ENCODE results near the gene PIPOX.

PIPOX gene

DNA sequence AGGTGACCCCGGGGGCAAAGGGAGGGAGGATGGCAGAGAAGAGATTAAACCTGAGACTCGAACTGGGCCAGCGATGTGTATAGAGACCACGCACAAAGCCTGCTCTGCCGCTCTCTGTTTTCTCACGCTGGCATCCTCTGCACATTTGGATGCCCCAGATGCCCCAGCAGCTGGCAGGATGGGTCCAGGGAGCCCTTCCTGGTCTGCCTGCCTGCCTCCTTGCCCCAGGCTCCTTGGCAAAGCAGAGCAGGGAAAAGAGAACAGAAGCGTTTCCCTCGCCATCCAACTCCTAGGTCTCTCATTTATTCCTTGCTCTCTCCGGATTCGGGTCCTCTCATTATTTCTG lies 5.2 kb upstream of the PIPOX start:
- H3K27me3 ChIP-seq (ENCODE audit: control insufficient read depth in 1 of 2, insufficient read depth in 2 of 2, low read length in 2 of 2) = no peaks in the 10 kb centered on the region
- no peaks in the 10 kb centered on the region for H3K4me1 ChIP-seq (ENCODE audit: control insufficient read depth, insufficient read depth, low read length)
- peaks cover 5 to 11% of the 10 kb centered on the region in 2 donors for H3K9me3 ChIP-seq (ENCODE audit: control insufficient read depth in 2 of 2, low read length in 2 of 2)
- H3K27ac ChIP-seq (ENCODE audit: low read length) = no peak overlapping the region
- no peak overlapping the region for H3K9ac ChIP-seq (ENCODE audit: low read length in 2 of 2)
- H3K4me3 ChIP-seq (ENCODE audit: low read length in 2 of 2) = no peak overlapping the region
- H3K36me3 ChIP-seq (ENCODE audit: control insufficient read depth in 2 of 2, insufficient read depth in 2 of 2, low read length in 2 of 2) = no peaks in the 10 kb centered on the region

- Histone ChIP-seq H3K4me1 (ENCODE audit: control insufficient read depth, insufficient read depth, low read length) (no peaks in the 10 kb centered on the region), H3K9me3 (ENCODE audit: control insufficient read depth in 2 of 2, low read length in 2 of 2) (peaks cover 5 to 11% of the 10 kb centered on the region in 2 donors), H3K9ac (ENCODE audit: low read length in 2 of 2) (no peak overlapping the region), H3K36me3 (ENCODE audit: control insufficient read depth in 2 of 2, insufficient read depth in 2 of 2, low read length in 2 of 2) (no peaks in the 10 kb centered on the region), H3K27ac (ENCODE audit: low read length) (no peak overlapping the region), H3K4me3 (ENCODE audit: low read length in 2 of 2) (no peak overlapping the region), H3K27me3 (ENCODE audit: control insufficient read depth in 1 of 2, insufficient read depth in 2 of 2, low read length in 2 of 2) (no peaks in the 10 kb centered on the region)
Observed at GRCh38 chr17:29038085-29038795, 4.7 kb upstream of the PIPOX start.

GRCh38 chr17:29039764-29040598 lies 3.0 kb upstream of the PIPOX start:
- no peak overlapping the region for H3K4me3 ChIP-seq (ENCODE audit: low read length in 2 of 2)
- no peak overlapping the region for H3K9ac ChIP-seq (ENCODE audit: low read length in 2 of 2)
- H3K36me3 ChIP-seq (ENCODE audit: control insufficient read depth in 2 of 2, insufficient read depth in 2 of 2, low read length in 2 of 2) = no peaks in the 10 kb centered on the region
- H3K27me3 ChIP-seq (ENCODE audit: control insufficient read depth in 1 of 2, insufficient read depth in 2 of 2, low read length in 2 of 2) = no peaks in the 10 kb centered on the region
- no peak overlapping the region for H3K27ac ChIP-seq (ENCODE audit: low read length)
- no peaks in the 10 kb centered on the region for H3K4me1 ChIP-seq (ENCODE audit: control insufficient read depth, insufficient read depth, low read length)
- H3K9me3 ChIP-seq (ENCODE audit: control insufficient read depth in 2 of 2, low read length in 2 of 2) = peaks cover 1 to 3% of the 10 kb centered on the region in 2 donors

DNA sequence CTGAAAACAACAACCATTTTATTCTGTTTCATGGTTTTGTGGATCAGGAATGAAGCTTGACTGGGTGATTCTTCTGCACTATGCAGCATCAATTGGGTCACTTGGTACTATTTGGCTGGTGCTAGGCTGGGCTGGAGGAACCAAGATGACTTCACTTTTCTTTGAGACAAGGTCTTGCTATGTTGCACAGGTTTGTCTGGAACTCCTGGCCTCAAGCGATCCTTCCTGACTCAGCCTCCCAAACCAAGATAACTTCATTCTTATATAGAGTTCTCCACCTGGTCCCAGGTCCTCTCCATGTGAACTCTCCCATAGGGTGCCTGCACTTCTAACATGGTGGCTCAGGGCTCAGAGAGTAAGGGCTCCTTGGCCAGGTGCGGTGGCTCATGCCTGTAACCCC lies 1.9 kb upstream of the PIPOX start:
- no peaks in the 10 kb centered on the region for H3K27me3 ChIP-seq (ENCODE audit: control insufficient read depth in 1 of 2, insufficient read depth in 2 of 2, low read length in 2 of 2)
- H3K9ac ChIP-seq (ENCODE audit: low read length in 2 of 2) = no peak overlapping the region
- no peaks in the 10 kb centered on the region for H3K36me3 ChIP-seq (ENCODE audit: control insufficient read depth in 2 of 2, insufficient read depth in 2 of 2, low read length in 2 of 2)
- H3K4me1 ChIP-seq (ENCODE audit: control insufficient read depth, insufficient read depth, low read length) = no peaks in the 10 kb centered on the region
- no peak overlapping the region for H3K4me3 ChIP-seq (ENCODE audit: low read length in 2 of 2)
- H3K9me3 ChIP-seq (ENCODE audit: control insufficient read depth in 2 of 2, low read length in 2 of 2) = no peaks in the 10 kb centered on the region
- H3K27ac ChIP-seq (ENCODE audit: low read length) = no peak overlapping the region

DNA sequence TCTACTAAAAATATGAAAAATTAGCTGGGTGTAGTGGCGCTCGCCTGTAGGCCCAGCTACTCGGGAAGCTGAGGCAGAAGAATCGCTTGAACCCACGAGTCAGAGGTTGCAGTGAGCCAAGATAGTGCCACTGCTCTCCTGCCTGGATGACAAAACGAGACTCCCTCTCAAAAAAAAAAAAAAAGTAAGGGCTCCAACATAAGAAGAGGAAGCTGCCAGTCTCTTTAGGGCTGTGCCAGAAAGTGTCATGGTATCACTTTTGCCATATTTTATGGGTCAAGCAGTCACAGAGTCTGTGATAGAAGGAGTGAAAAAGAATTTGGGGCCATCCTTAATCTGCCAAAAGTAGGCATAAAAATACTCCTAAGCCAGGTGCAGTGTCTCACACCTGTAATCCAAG lies 1.4 kb upstream of the PIPOX start:
- H3K4me3 ChIP-seq (ENCODE audit: low read length in 2 of 2) = no peak overlapping the region
- no peaks in the 10 kb centered on the region for H3K36me3 ChIP-seq (ENCODE audit: control insufficient read depth in 2 of 2, insufficient read depth in 2 of 2, low read length in 2 of 2)
- no peaks in the 10 kb centered on the region for H3K4me1 ChIP-seq (ENCODE audit: control insufficient read depth, insufficient read depth, low read length)
- no peaks in the 10 kb centered on the region for H3K9me3 ChIP-seq (ENCODE audit: control insufficient read depth in 2 of 2, low read length in 2 of 2)
- H3K27ac ChIP-seq (ENCODE audit: low read length) = no peak overlapping the region
- no peaks in the 10 kb centered on the region for H3K27me3 ChIP-seq (ENCODE audit: control insufficient read depth in 1 of 2, insufficient read depth in 2 of 2, low read length in 2 of 2)
- H3K9ac ChIP-seq (ENCODE audit: low read length in 2 of 2) = no peak overlapping the region

GRCh38 chr17:29042026-29042678 lies 789 bp upstream of the PIPOX start:
- Histone ChIP-seq H3K9me3 (ENCODE audit: control insufficient read depth in 2 of 2, low read length in 2 of 2) (no peaks in the 10 kb centered on the region), H3K4me3 (ENCODE audit: low read length in 2 of 2) (no peak overlapping the region), H3K27me3 (ENCODE audit: control insufficient read depth in 1 of 2, insufficient read depth in 2 of 2, low read length in 2 of 2) (no peaks in the 10 kb centered on the region), H3K9ac (ENCODE audit: low read length in 2 of 2) (no peak overlapping the region), H3K4me1 (ENCODE audit: control insufficient read depth, insufficient read depth, low read length) (no peaks in the 10 kb centered on the region), H3K36me3 (ENCODE audit: control insufficient read depth in 2 of 2, insufficient read depth in 2 of 2, low read length in 2 of 2) (no peaks in the 10 kb centered on the region), H3K27ac (ENCODE audit: low read length) (no peak overlapping the region)

DNA sequence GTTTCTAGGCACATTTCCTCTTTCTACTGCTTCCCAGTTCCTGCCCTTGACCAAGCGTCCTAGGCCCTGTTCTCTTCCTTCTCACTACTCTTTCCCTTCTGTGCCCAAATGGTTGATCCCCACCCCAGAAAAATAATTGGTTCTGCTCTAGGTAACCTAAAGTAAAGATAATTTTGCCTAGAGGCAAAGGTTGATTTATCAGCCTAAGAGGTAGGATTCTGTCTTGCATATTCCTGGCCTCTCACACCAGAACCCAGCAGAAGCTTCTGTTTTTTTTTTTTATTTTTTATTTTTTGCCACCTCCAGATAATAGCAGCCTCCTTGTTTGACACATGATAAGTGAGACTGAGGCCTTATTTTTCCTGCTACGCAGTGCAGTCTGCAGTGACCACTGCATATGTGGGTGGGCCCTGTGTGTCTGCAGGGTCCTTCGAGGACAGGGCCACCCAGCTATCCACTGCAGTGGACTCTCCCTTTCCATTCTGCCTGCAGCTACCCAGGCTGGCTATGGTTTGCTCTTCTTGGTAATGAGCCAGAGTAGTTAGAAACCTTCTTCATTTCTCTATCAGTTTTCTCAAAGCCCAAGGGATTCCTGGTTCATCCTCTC lies 701 bp downstream of the PIPOX start:
- Histone ChIP-seq H3K9me3 (ENCODE audit: control insufficient read depth in 2 of 2, low read length in 2 of 2) (no peaks in the 10 kb centered on the region), H3K27me3 (ENCODE audit: control insufficient read depth in 1 of 2, insufficient read depth in 2 of 2, low read length in 2 of 2) (no peaks in the 10 kb centered on the region), H3K36me3 (ENCODE audit: control insufficient read depth in 2 of 2, insufficient read depth in 2 of 2, low read length in 2 of 2) (no peaks in the 10 kb centered on the region), H3K27ac (ENCODE audit: low read length) (no peak overlapping the region), H3K9ac (ENCODE audit: low read length in 2 of 2) (no peak overlapping the region), H3K4me1 (ENCODE audit: control insufficient read depth, insufficient read depth, low read length) (no peaks in the 10 kb centered on the region), H3K4me3 (ENCODE audit: low read length in 2 of 2) (no peak overlapping the region)

GRCh38 chr17:29045026-29045425 lies 2.1 kb downstream of the PIPOX start:
- Histone ChIP-seq H3K4me1 (ENCODE audit: control insufficient read depth, insufficient read depth, low read length) (no peaks in the 10 kb centered on the region), H3K9me3 (ENCODE audit: control insufficient read depth in 2 of 2, low read length in 2 of 2) (no peaks in the 10 kb centered on the region), H3K36me3 (ENCODE audit: control insufficient read depth in 2 of 2, insufficient read depth in 2 of 2, low read length in 2 of 2) (no peaks in the 10 kb centered on the region), H3K4me3 (ENCODE audit: low read length in 2 of 2) (no peak overlapping the region), H3K27me3 (ENCODE audit: control insufficient read depth in 1 of 2, insufficient read depth in 2 of 2, low read length in 2 of 2) (no peaks in the 10 kb centered on the region), H3K27ac (ENCODE audit: low read length) (no peak overlapping the region), H3K9ac (ENCODE audit: low read length in 2 of 2) (no peak overlapping the region)

GRCh38 chr17:29045734-29046472 lies 3.0 kb downstream of the PIPOX start:
- no peak overlapping the region for H3K9ac ChIP-seq (ENCODE audit: low read length in 2 of 2)
- no peak overlapping the region for H3K27ac ChIP-seq (ENCODE audit: low read length)
- no peak overlapping the region for H3K4me3 ChIP-seq (ENCODE audit: low read length in 2 of 2)
- no peaks in the 10 kb centered on the region for H3K36me3 ChIP-seq (ENCODE audit: control insufficient read depth in 2 of 2, insufficient read depth in 2 of 2, low read length in 2 of 2)
- no peaks in the 10 kb centered on the region for H3K27me3 ChIP-seq (ENCODE audit: control insufficient read depth in 1 of 2, insufficient read depth in 2 of 2, low read length in 2 of 2)
- no peaks in the 10 kb centered on the region for H3K9me3 ChIP-seq (ENCODE audit: control insufficient read depth in 2 of 2, low read length in 2 of 2)
- H3K4me1 ChIP-seq (ENCODE audit: control insufficient read depth, insufficient read depth, low read length) = no peaks in the 10 kb centered on the region

DNA sequence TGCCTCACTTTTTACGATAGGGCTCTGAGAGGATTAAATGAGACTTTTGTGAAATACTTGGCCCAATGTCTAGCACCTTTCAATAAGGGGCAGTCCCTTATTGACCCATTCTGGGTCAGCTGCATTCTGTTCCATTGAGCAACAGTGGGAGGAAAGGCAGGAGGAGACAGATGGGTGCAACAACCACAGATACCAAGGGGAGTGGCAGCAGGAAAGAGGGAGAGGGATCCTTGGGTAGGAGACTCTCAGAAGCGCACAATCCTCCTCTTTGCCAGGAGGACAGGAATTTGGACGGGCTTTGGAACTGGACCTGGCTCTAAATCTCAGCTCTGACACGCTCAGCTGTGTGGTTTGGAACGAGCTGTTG lies 3.5 kb downstream of the PIPOX start:
- Histone ChIP-seq H3K36me3 (ENCODE audit: control insufficient read depth in 2 of 2, insufficient read depth in 2 of 2, low read length in 2 of 2) (no peaks in the 10 kb centered on the region), H3K4me1 (ENCODE audit: control insufficient read depth, insufficient read depth, low read length) (no peaks in the 10 kb centered on the region), H3K9me3 (ENCODE audit: control insufficient read depth in 2 of 2, low read length in 2 of 2) (no peaks in the 10 kb centered on the region), H3K9ac (ENCODE audit: low read length in 2 of 2) (no peak overlapping the region), H3K27ac (ENCODE audit: low read length) (no peak overlapping the region), H3K27me3 (ENCODE audit: control insufficient read depth in 1 of 2, insufficient read depth in 2 of 2, low read length in 2 of 2) (no peaks in the 10 kb centered on the region), H3K4me3 (ENCODE audit: low read length in 2 of 2) (no peak overlapping the region)

Data from stomach smooth muscle (tissue), 2 donors.